Right cardiac atrium (tissue), 5 donors: ENCODE results near the gene WDR55. TPM values are rescaled to one million over a fixed set of nuclear protein-coding genes. Genes with fewer than 3 reads are reported as not detected.
"Not testable (repeated sequence)": the region's sequence is repeated elsewhere in the genome, so short reads cannot be mapped to it uniquely, and the experiment has no call there.

Experiments
- ATAC-seq, 2 donors: fragments of 200-7000 bp; cut with Tn5 transposase; one replicate each; pipeline versions ENCODE4 v1.8.0 to v1.9.1; 2020; ENCODE audit warnings: moderate library complexity in 2 of 2, mild to moderate bottlenecking in 1 of 2
- DNase-seq, 3 donors: peaks; one replicate each; pipeline ENCODE4 v3.0.0-alpha.2; 2020
- H3K27ac ChIP-seq: one replicate; pipeline ENCODE4 v1.5.1; 2013; ENCODE audit warnings: mild to moderate bottlenecking, low read length, control low read depth, moderate library complexity
- H3K27me3 ChIP-seq: one replicate; pipeline ENCODE4 v1.6.1; 2013; ENCODE audit not compliant: control insufficient read depth, insufficient read depth
- H3K4me1 ChIP-seq: one replicate; pipeline ENCODE4 v1.6.1; 2013; ENCODE audit warnings: low read length; ENCODE audit not compliant: control insufficient read depth, insufficient read depth
- H3K4me3 ChIP-seq: one replicate; pipeline ENCODE4 v1.5.1; 2013; ENCODE audit warnings: low read length, control low read depth
- H3K9me3 ChIP-seq: one replicate; pipeline ENCODE4 v1.6.1; 2013; ENCODE audit warnings: low read length; ENCODE audit not compliant: control insufficient read depth
- WGBS: extraction: QIAGEN DNeasy Blood & Tissue Kit; methylation state at CpG from one replicate; pipeline ENCODE4 v1.1.7; 2013; 5-methylcytosine and 5-hydroxymethylcytosine counted together
- intact Hi-C, 4 donors: fragments of 100-400 bp; cut with DNase I; formaldehyde crosslinking; loops; one replicate each; pipeline versions ENCODE4 v1.11.0 to v1.14.0; 2022 to 2023
- long read RNA-seq, 4 donors: library from polyadenylated mRNA; unstranded; transcript quantifications; one replicate each; pipeline ENCODE4 v2.0.0, GENCODE V29; 2020 to 2021
- polyA plus RNA-seq: library from polyadenylated mRNA; stranded (reverse); fragments of 200-250 nt; gene quantifications from one replicate; pipeline ENCODE4 v1.2.3, GENCODE V29; 2013
- total RNA-seq, 4 donors: library from RNA; stranded (reverse); fragmentation: NEBNext Ultra II Directional; extraction: Animal tissue kit (Norgen Biotek cat#: 25700); gene quantifications; one replicate each; pipeline ENCODE4 v1.2.1, GENCODE V29; 2021
- donor health status: healthy with polysubstance abuse.
- donor health status: DM: no; HTN: yes; CAD: no.
- donor health status: DM: no; HTN: no; CAD: no.
- donor health status: DM: no; HTN: yes; CAD: no; lungs with severe emphysema.
- donor health status: DM: yes; HTN: yes; CAD: no.

WDR55 gene
- total RNA-seq = 10 to 100 TPM; 10.0 to 13.8 (median 12.5) TPM
- 11.2 TPM for polyA plus RNA-seq
- long read RNA-seq, donor 1, full-length matches to known transcripts = 21 of 44 reads
- long read RNA-seq, donor 1, partial matches to known transcripts = 8 of 44 reads
- long read RNA-seq, donor 1, other reads (novel, unspliced or antisense) = 15 of 44 reads
- long read RNA-seq, donor 2, full-length matches to known transcripts = 13 of 22 reads
- long read RNA-seq, donor 2, partial matches to known transcripts = 0 of 22 reads
- long read RNA-seq, donor 2, other reads (novel, unspliced or antisense) = 9 of 22 reads
- long read RNA-seq, donor 3, full-length matches to known transcripts = 91 of 145 reads
- long read RNA-seq, donor 3, partial matches to known transcripts = 12 of 145 reads
- long read RNA-seq, donor 3, other reads (novel, unspliced or antisense) = 42 of 145 reads
- long read RNA-seq, donor 4, full-length matches to known transcripts = 14 of 19 reads
- long read RNA-seq, donor 4, partial matches to known transcripts = 1 of 19 reads
- long read RNA-seq, donor 4, other reads (novel, unspliced or antisense) = 4 of 19 reads

- Histone ChIP-seq H3K27me3 (no peaks in the 10 kb centered on the region), H3K27ac (peak within 1 kb of the TSS; percentile 97), H3K4me3 (peak within 1 kb of the TSS; percentile 86), H3K4me1 (peaks cover 4% of the 10 kb centered on the region), H3K9me3 (no peaks in the 10 kb centered on the region)
- intact Hi-C loops = no loop called here
- DNase-seq = peak; percentile 98 to 99 (median 99)
- ATAC-seq = peak; percentile 99
- WGBS = under 1% methylated on average over 54 of the region's 54 CpGs
Observed at GRCh38 chr5:140664359-140665119, at the start of gene WDR55. Gene WDR55, plus strand, starts transcription at chr5:140664904. Its CDS starts 9 bp downstream, at chr5:140664913.

- no peak for DNase-seq
- no peak overlapping the region for H3K27ac ChIP-seq
- H3K27me3 ChIP-seq = no peaks in the 10 kb centered on the region
- intact Hi-C loops = no loop called here
- H3K4me1 ChIP-seq = no peaks in the 10 kb centered on the region
- H3K9me3 ChIP-seq = no peaks in the 10 kb centered on the region
- WGBS = 63% methylated on average over 3 of the region's 3 CpGs
- no peak overlapping the region for H3K4me3 ChIP-seq
- ATAC-seq = no peak
Observed at GRCh38 chr5:140622301-140622700, 42.4 kb upstream of the WDR55 start.

GRCh38 chr5:140623061-140623460 is 41.6 kb upstream of the WDR55 start:
- H3K4me1 ChIP-seq, H3K27ac ChIP-seq, H3K27me3 ChIP-seq, H3K4me3 ChIP-seq, intact Hi-C loops, DNase-seq, ATAC-seq, H3K9me3 ChIP-seq: not testable (repeated sequence)

- WGBS = 84% methylated on average over 10 of the region's 10 CpGs
- H3K4me1 ChIP-seq = not testable (repeated sequence)
Observed at GRCh38 chr5:140624886-140625285, 39.8 kb upstream of the WDR55 start.

GRCh38 chr5:140627972-140628371 is 36.7 kb upstream of the WDR55 start:
- Histone ChIP-seq H3K4me1 (no peaks in the 10 kb centered on the region), H3K4me3 (no peak overlapping the region), H3K27ac (no peak overlapping the region), H3K9me3 (no peaks in the 10 kb centered on the region), H3K27me3 (no peaks in the 10 kb centered on the region)
- DNase-seq (no peak), ATAC-seq (no peak)
- WGBS = 90% methylated on average over 6 of the region's 6 CpGs
- intact Hi-C loops = no loop called here

More at GRCh38 chr5:140624886-140625285, 39.8 kb upstream of the WDR55 start:
- H3K27ac ChIP-seq, DNase-seq, H3K27me3 ChIP-seq, H3K9me3 ChIP-seq, ATAC-seq, intact Hi-C loops, H3K4me3 ChIP-seq: not testable (repeated sequence)

- H3K4me1 ChIP-seq = no peaks in the 10 kb centered on the region
- ATAC-seq = no peak
- 63% methylated on average over 1 of the region's 1 CpG for whole genome bisulfite sequencing
- no peak for DNase-seq
- no peak overlapping the region for H3K4me3 ChIP-seq
- no peaks in the 10 kb centered on the region for H3K27me3 ChIP-seq
- H3K9me3 ChIP-seq = no peaks in the 10 kb centered on the region
- intact Hi-C loops = no loop called here
- H3K27ac ChIP-seq = no peak overlapping the region
Observed at GRCh38 chr5:140628711-140629110, 36.0 kb upstream of the WDR55 start.

- H3K27ac ChIP-seq = no peak overlapping the region
Observed at GRCh38 chr5:140630292-140631035, 34.2 kb upstream of the WDR55 start.

GRCh38 chr5:140631036-140631417 is 33.7 kb upstream of the WDR55 start:
- H3K27me3 ChIP-seq = no peaks in the 10 kb centered on the region
- WGBS = 84% methylated on average over 4 of the region's 4 CpGs
- no peak overlapping the region for H3K27ac ChIP-seq
- no peaks in the 10 kb centered on the region for H3K9me3 ChIP-seq
- no peak for DNase-seq
- peak overlapping the region; percentile 23 for H3K4me3 ChIP-seq
- no peak for ATAC-seq
- H3K4me1 ChIP-seq = no peaks in the 10 kb centered on the region
- intact Hi-C loops = loop anchor here in 3 of 4 donors (5.0 to 10.0 kb wide), 2 partner anchors 64 to 66 kb away; partner anchors contain the start of genes APBB3 (in 1 of the 3) and SLC35A4 (in 1 of the 3)

More at GRCh38 chr5:140630292-140631035, 34.2 kb upstream of the WDR55 start:
- H3K4me3 ChIP-seq = peak overlapping the region; percentile 7
- 56% methylated on average over 2 of the region's 2 CpGs for WGBS
- intact Hi-C loops = loop anchor here in 3 of 4 donors (5.0 to 10.0 kb wide), 2 partner anchors 63 to 66 kb away; partner anchors contain the start of genes APBB3 (in 1 of the 3) and SLC35A4 (in 1 of the 3)
- ATAC-seq (no peak), DNase-seq (no peak)
- no peaks in the 10 kb centered on the region for H3K4me1 ChIP-seq
- no peaks in the 10 kb centered on the region for H3K27me3 ChIP-seq
- no peaks in the 10 kb centered on the region for H3K9me3 ChIP-seq

- peak; percentile 42 to 62 for ATAC-seq
- DNase-seq = peak in 1 of 3 donors; percentile 47
- Histone ChIP-seq H3K4me3 (peak overlapping the region; percentile 44), H3K9me3 (no peaks in the 10 kb centered on the region), H3K4me1 (no peaks in the 10 kb centered on the region), H3K27ac (peak overlapping the region; percentile 20), H3K27me3 (no peaks in the 10 kb centered on the region)
- intact Hi-C loops = loop anchor here in 3 of 4 donors (5.0 to 10.0 kb wide), 2 partner anchors 65 to 67 kb away; partner anchors contain the start of genes APBB3 (in 1 of the 3) and SLC35A4 (in 1 of the 3)
- 12% methylated on average over 36 of the region's 36 CpGs for WGBS
Observed at GRCh38 chr5:140631831-140632365, 32.8 kb upstream of the WDR55 start.
